K562 (cell line): ENCODE results near the gene CLIP1. TPM values are rescaled to one million over a fixed set of nuclear protein-coding genes. Genes with fewer than 3 reads are reported as not detected.
A peak's percentile ranks its signal among the peaks of the same experiment; 100 is the strongest.

Experiments used
- ATAC-seq: fragments of 200-7000 bp; cut with Tn5 transposase; 3 replicates; pipeline ENCODE4 v1.9.1; 2020; ENCODE audit warnings: moderate library complexity
- BruUV-seq: library from RNA; stranded (reverse); fragments of 400-500 nt; replicated peaks from 2 replicates; lab custom pipeline; 2021; lab: Mats Ljungman, UMichigan
- CTCF ChIA-PET: fragments of 300-600 bp; formaldehyde crosslinking; extraction: SDS; loops from one replicate; lab custom pipeline; 2021; ENCODE audit warnings: low intra/inter-chr PET ratio; lab: Yijun Ruan, JAX
- POLR2A ChIA-PET: fragments of 300-600, 350-650 bp; sonication (Branson Sonifier 250); formaldehyde crosslinking; extraction: SDS; loops from one replicate; lab custom pipeline; 2021; ENCODE audit warnings: antibody characterized with exemption, inconsistent platforms; lab: Yijun Ruan, JAX
- DNase-seq, 4 experiments: peaks; one replicate each; pipeline versions ENCODE4 v3.0.0 to v3.0.0-alpha.2; 2011 to 2018; ENCODE audit warnings: low spot score in 3 of 4, mixed read lengths in 3 of 4; ENCODE audit errors: extremely low read depth in 1 of 4
- FAIRE-seq: peaks from 2 replicates; lab custom pipeline; 2011; peaks lifted over from hg19 to GRCh38; lab: Jason Lieb, UNC
- H2AFZ ChIP-seq: 2 replicates; pipeline ENCODE4 v1.6.0; 2011; ENCODE audit warnings: low read depth, low read length, control low read depth, inconsistent platforms
- H3K27ac ChIP-seq: fragments of 200-600 bp; 3 replicates; pipeline ENCODE4 v1.8.0; 2011; ENCODE audit warnings: low read depth, mild to moderate bottlenecking, control low read depth, inconsistent platforms, low read length, moderate library complexity, mixed read lengths; ENCODE audit errors: extremely low read depth
- H3K27me3 ChIP-seq, 2 experiments: fragments of 300-600 bp in 1 of 2; 2 replicates in 1 of 2; 3 replicates in 1 of 2; pipeline versions ENCODE4 v1.6.0 to v1.8.0; 2011; ENCODE audit warnings: inconsistent platforms in 2 of 2, low read length in 2 of 2, mild to moderate bottlenecking in 1 of 2, mixed read lengths in 1 of 2, moderate library complexity in 1 of 2; ENCODE audit not compliant: control insufficient read depth in 2 of 2, insufficient read depth in 2 of 2
- H3K36me3 ChIP-seq: fragments of 300-600 bp; 3 replicates; pipeline ENCODE4 v1.8.0; 2011; ENCODE audit warnings: mild to moderate bottlenecking, low read length, inconsistent platforms; ENCODE audit not compliant: control insufficient read depth, insufficient read depth
- H3K4me1 ChIP-seq, 2 experiments: fragments of 200-600 bp in 1 of 2; replicated peaks in 1 of 2; 2 replicates in 1 of 2; 3 replicates in 1 of 2; pipeline versions ENCODE4 v1.5.1 to v1.8.0; 2011; ENCODE audit warnings: inconsistent platforms in 2 of 2, low read length in 2 of 2, mild to moderate bottlenecking in 1 of 2, mixed read lengths in 1 of 2, moderate library complexity in 1 of 2; ENCODE audit not compliant: control insufficient read depth in 2 of 2, insufficient read depth in 2 of 2
- H3K4me2 ChIP-seq: 2 replicates; pipeline ENCODE4 v1.6.1; 2011; ENCODE audit warnings: low read length, control low read depth, inconsistent platforms, mixed read lengths; ENCODE audit not compliant: insufficient read depth
- H3K4me3 ChIP-seq: fragments of 200-600 bp; sonication (generic), shearing (Covaris generic); 2 replicates; pipeline ENCODE4 v1.5.1; 2016; ENCODE audit warnings: control low read depth, inconsistent platforms
- H3K79me2 ChIP-seq: fragments of 200-600 bp; 3 replicates; pipeline ENCODE4 v1.8.0; 2011; ENCODE audit warnings: low read length, inconsistent platforms; ENCODE audit not compliant: control insufficient read depth, insufficient read depth
- H3K9ac ChIP-seq, 2 experiments: 2 replicates each; pipeline versions ENCODE4 v1.6.0 to v1.6.1; 2011; ENCODE audit warnings: low read depth in 2 of 2, low read length in 2 of 2, control low read depth in 1 of 2, inconsistent platforms in 1 of 2, mild to moderate bottlenecking in 1 of 2, mixed read lengths in 1 of 2; ENCODE audit not compliant: insufficient read depth in 1 of 2
- H3K9me1 ChIP-seq: one replicate; pipeline ENCODE4 v1.6.0; 2011; ENCODE audit warnings: inconsistent platforms, mild to moderate bottlenecking, low read length, moderate library complexity; ENCODE audit not compliant: control insufficient read depth, insufficient read depth
- H3K9me3 ChIP-seq: replicated peaks from 2 replicates; pipeline ENCODE4 v1.5.1; 2011; ENCODE audit warnings: low read depth, low read length, inconsistent platforms; ENCODE audit not compliant: control insufficient read depth, insufficient read depth
- H4K20me1 ChIP-seq: replicated peaks from 2 replicates; pipeline ENCODE4 v1.6.1; 2011; ENCODE audit warnings: low read length, inconsistent platforms, mixed read lengths; ENCODE audit not compliant: control insufficient read depth, insufficient read depth
- CBX1 ChIP-seq: sonication (generic); IDR thresholded peaks from 2 replicates; pipeline ENCODE4 v1.6.1; 2016; ENCODE audit warnings: antibody characterized with exemption, low read depth, mild to moderate bottlenecking
- ZHX1 ChIP-seq: fragments of 150-350 bp; conservative IDR thresholded peaks from 2 replicates; pipeline ENCODE4 v1.6.1; 2014; ENCODE audit warnings: low read length
- ZNF311 ChIP-seq: fragments of 250-450 bp; sonication (Bioruptor Pico); IDR thresholded peaks from 2 replicates; pipeline ENCODE4 v1.4.0; 2020; ENCODE audit warnings: mild to moderate bottlenecking, moderate library complexity
- whole genome bisulfite sequencing: fragments of 100-300 bp; shearing (Covaris generic); methylation state at CpG from one replicate; pipeline ENCODE4 v1.1.6; 2016; ENCODE audit warnings: low coverage, mixed read lengths; ENCODE audit not compliant: insufficient coverage; ENCODE audit errors: missing lambda C conversion rate; 5-methylcytosine and 5-hydroxymethylcytosine counted together
- in situ Hi-C: fragments of 300-500 bp; cut with MboI; formaldehyde crosslinking; loops from 4 replicates; pipeline ENCODE4 v1.15.0; 2018; ENCODE audit warnings: inconsistent platforms, mixed read lengths
- intact Hi-C: fragments of 100-400 bp; cut with micrococcal nuclease; formaldehyde crosslinking; loops from 2 replicates; pipeline ENCODE4 v1.14.2; 2022
- polyA plus RNA-seq, 8 experiments: library from polyadenylated mRNA; depleted of rRNA in 4 of 8; stranded (reverse) in 5 of 8; unstranded in 3 of 8; fragments of >200 nt; fragmentation: Nextera tagmentation in 2 of 8; fragmentation: Illumina TruSeq in 1 of 8; extraction: Ambion mirVana in 2 of 8; extraction: Trizol in 1 of 8; gene quantifications; 2 replicates each; pipeline versions ENCODE4 v1.2.1 to v1.2.3, GENCODE V29; 2011 to 2014; ENCODE audit warnings: inconsistent platforms in 1 of 8, missing spikeins in 1 of 8
- total RNA-seq, 7 experiments: library from RNA; depleted of rRNA in 6 of 7; stranded (reverse); fragments of >200 nt in 6 of 7; fragmentation: Illumina TruSeq in 2 of 7; extraction: Trizol in 2 of 7; gene quantifications; 2 replicates each; pipeline versions ENCODE4 v1.2.1 to v1.2.3, GENCODE V29; 2011 to 2021; ENCODE audit warnings: low replicate concordance in 1 of 7

Gene CLIP1
- total and polyA plus RNA-seq, 9 of the 15 experiments (the other 6 are each of a cell fraction or from before 2014, with no cell fraction given), result 5.8 to 33.9 (median 27.6) TPM

- H3K9ac ChIP-seq, result peak overlapping the region in 1 of 2 experiments; percentile 41; a peak in 1 of 4 replicates
- no peaks in the 10 kb centered on the region for H3K9me1 ChIP-seq
- no TSS peak for BruUV-seq
- H4K20me1 ChIP-seq, result no peaks in the 10 kb centered on the region
- no peak overlapping the region for H3K27ac ChIP-seq
- no peak overlapping the region; the same call in 1 of the 2 replicates for H3K4me2 ChIP-seq
- H3K4me1 ChIP-seq, result no peaks in the 10 kb centered on the region; a peak in 2 of 5 replicates
- H3K4me3 ChIP-seq, result no peak overlapping the region
- no peak for FAIRE-seq
- POLR2A ChIA-PET, result interaction anchor here (0.9 kb wide), 1 partner anchor 31 kb away, joined by 3 read pairs; no protein-coding TSS in a partner anchor
- WGBS, result 18% methylated on average over 8 of the region's 8 CpGs
- H2AFZ ChIP-seq, result peak overlapping the region; percentile 69
- in situ Hi-C loops, result no loop called here
- H3K9me3 ChIP-seq, result no peaks in the 10 kb centered on the region
- H3K79me2 ChIP-seq, result no peaks in the 10 kb centered on the region
- no peaks in the 10 kb centered on the region for H3K27me3 ChIP-seq
- H3K36me3 ChIP-seq, result no peaks in the 10 kb centered on the region
- CTCF ChIA-PET, result no interaction called here
- ATAC-seq, result peak; percentile 65
- no peak for TF ChIP-seq ZNF311 (CRISPR knock-in tag)
- no peak for TF ChIP-seq CBX1
- no peak for TF ChIP-seq ZHX1
- TF ChIP-seq, all 486 proteins: peak for 0
- intact Hi-C loops, result no loop called here
- no peak for DNase-seq
Observed at GRCh38 chr12:122437656-122438121, 15.2 kb upstream of the CLIP1 start.
